GM06990 (cell line): ENCODE data around the gene FAM219A.

Experiments
- DNase-seq: peaks from one replicate; pipeline ENCODE4 v3.0.0-alpha.2; 2011; ENCODE audit not compliant: insufficient read length; ENCODE audit errors: extremely low read depth
- H3K27me3 ChIP-seq: replicated peaks from 2 replicates; pipeline ENCODE4 v1.6.0; 2011; ENCODE audit warnings: low read length; ENCODE audit not compliant: control insufficient read depth, insufficient read depth
- H3K36me3 ChIP-seq: 2 replicates; pipeline ENCODE4 v1.5.1; 2011; ENCODE audit warnings: low read length; ENCODE audit not compliant: control insufficient read depth, insufficient read depth
- H3K4me3 ChIP-seq: replicated peaks from 2 replicates; pipeline ENCODE4 v1.5.1; 2011; ENCODE audit warnings: low read depth, mild to moderate bottlenecking, control low read depth, low read length
- TF ChIP-seq, protein P1 (sequence below): IDR thresholded peaks from 2 replicates; pipeline ENCODE4 v1.5.1; 2011; ENCODE audit warnings: low read length, control low read depth, mild to moderate bottlenecking, inconsistent platforms; ENCODE audit not compliant: insufficient read depth, poor library complexity, severe bottlenecking

FAM219A gene

DNA sequence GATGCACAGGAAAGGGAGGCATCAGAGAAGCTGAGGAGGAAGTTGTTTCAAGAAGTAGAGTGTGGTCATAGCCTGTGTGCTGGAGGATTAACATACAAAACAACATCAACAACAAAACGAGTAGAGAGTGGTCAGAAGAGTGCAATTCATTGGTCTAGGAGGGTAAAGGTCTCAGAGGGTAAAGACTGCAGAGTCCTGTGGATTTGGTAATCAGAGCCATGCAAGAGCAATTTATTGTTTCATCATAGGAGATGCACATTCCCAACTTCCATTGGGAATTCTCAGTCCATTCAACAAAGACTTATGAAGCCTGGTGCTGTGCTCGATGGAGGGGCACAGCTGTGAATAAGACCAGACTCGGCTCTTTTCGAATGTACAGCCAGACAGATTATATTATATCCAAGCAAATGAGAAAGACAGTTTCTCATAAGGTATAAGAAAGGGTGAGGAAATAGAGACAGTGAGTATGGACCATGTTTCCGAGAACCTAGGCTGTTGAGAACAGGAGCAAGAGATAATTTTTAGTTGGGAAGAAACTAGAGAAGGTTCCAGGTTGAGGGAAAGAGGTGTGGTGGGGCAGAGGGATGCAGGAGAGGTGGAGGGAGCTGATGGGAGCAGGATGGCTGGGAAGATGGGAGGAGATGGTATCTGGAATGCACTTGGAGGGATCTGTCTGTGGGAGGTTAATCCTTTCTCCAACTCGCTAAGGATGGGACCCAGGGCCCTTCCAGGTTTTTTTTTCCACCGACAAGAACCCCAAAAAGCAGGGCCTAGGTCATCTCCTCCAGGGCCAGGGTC, 73.8 kb downstream of the FAM219A start:
- H3K36me3 ChIP-seq: no peaks in the 10 kb centered on the region
- no peak for DNase-seq
- TF ChIP-seq, protein P1, sequence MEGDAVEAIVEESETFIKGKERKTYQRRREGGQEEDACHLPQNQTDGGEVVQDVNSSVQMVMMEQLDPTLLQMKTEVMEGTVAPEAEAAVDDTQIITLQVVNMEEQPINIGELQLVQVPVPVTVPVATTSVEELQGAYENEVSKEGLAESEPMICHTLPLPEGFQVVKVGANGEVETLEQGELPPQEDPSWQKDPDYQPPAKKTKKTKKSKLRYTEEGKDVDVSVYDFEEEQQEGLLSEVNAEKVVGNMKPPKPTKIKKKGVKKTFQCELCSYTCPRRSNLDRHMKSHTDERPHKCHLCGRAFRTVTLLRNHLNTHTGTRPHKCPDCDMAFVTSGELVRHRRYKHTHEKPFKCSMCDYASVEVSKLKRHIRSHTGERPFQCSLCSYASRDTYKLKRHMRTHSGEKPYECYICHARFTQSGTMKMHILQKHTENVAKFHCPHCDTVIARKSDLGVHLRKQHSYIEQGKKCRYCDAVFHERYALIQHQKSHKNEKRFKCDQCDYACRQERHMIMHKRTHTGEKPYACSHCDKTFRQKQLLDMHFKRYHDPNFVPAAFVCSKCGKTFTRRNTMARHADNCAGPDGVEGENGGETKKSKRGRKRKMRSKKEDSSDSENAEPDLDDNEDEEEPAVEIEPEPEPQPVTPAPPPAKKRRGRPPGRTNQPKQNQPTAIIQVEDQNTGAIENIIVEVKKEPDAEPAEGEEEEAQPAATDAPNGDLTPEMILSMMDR: no peak
- H3K4me3 ChIP-seq: no peak overlapping the region
- no peaks in the 10 kb centered on the region; the same call in 1 of the 2 replicates for H3K27me3 ChIP-seq

- DNase-seq: no peak
- H3K4me3 ChIP-seq: no peak overlapping the region
- TF ChIP-seq, protein P1: no peak
- H3K36me3 ChIP-seq: no peaks in the 10 kb centered on the region
- H3K27me3 ChIP-seq: no peaks in the 10 kb centered on the region; the same call in 1 of the 2 replicates
Observed at GRCh38 chr9:34383904-34384303, 74.5 kb downstream of the FAM219A start.

DNA sequence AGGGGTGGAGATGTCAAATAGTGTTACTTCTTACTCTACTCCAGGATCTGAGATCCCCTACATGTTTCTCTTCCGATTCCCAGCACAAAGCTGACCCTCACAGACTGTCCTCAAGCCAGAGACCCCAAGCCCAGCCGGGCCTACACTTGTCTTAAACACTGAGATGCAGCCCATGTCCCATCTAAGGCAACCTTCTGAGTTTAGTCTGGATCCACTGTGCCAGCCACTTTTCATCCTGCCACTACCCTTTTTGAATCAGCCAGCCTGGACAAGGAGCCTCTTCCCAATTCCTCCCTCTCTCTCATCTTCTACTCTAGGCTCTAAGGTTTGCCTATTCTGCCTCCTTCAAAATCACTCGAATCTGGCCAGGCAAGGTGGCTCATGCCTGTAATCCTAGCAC, 75.5 kb downstream of the FAM219A start:
- no peak for DNase-seq
- Histone ChIP-seq H3K27me3 (no peaks in the 10 kb centered on the region; the same call in 1 of the 2 replicates), H3K4me3 (no peak overlapping the region), H3K36me3 (no peaks in the 10 kb centered on the region)
- TF ChIP-seq, protein P1: no peak

- TF ChIP-seq, protein P1: no peak
- H3K4me3 ChIP-seq: no peak overlapping the region
- no peaks in the 10 kb centered on the region for H3K36me3 ChIP-seq
- H3K27me3 ChIP-seq: no peaks in the 10 kb centered on the region; the same call in 1 of the 2 replicates
- DNase-seq: no peak
Observed at GRCh38 chr9:34382054-34382453, 76.3 kb downstream of the FAM219A start.

- no peak for DNase-seq
- Histone ChIP-seq H3K36me3 (no peaks in the 10 kb centered on the region), H3K27me3 (no peaks in the 10 kb centered on the region; the same call in 1 of the 2 replicates), H3K4me3 (no peak overlapping the region)
- TF ChIP-seq, protein P1: no peak
Observed at GRCh38 chr9:34381323-34381722, 77.0 kb downstream of the FAM219A start.
